Measurements from ENCODE around the gene VAV1. TPM values are rescaled to one million over a fixed set of nuclear protein-coding genes. Genes with fewer than 3 reads are reported as not detected.

VAV1 gene
- total and polyA plus RNA-seq, 2 of the 8 experiments (the other 6 are each of a cell fraction or from before 2014, with no cell fraction given) = 0.21 to 0.22 TPM

- TF ChIP-seq CTCF (IDR thresholded peaks at IDR 0.05; ENCODE audit: control extremely low read depth in 1 of 3, insufficient read depth in 1 of 3, low read depth in 1 of 3, low read length in 3 of 3) (no peak), POLR2A (IDR thresholded peaks at IDR 0.05; ENCODE audit: control extremely low read depth in 1 of 2, low read depth in 2 of 2, low read length in 2 of 2) (no peak), PHF8 (conservative IDR thresholded peaks at IDR 0.05; ENCODE audit: low read depth, low read length) (no peak), TBP (IDR thresholded peaks at IDR 0.05; ENCODE audit: low read depth, low read length) (no peak), SIN3A (conservative IDR thresholded peaks at IDR 0.05 in 1 of 2, IDR thresholded peaks at IDR 0.05 in 1 of 2; ENCODE audit: low read depth in 1 of 2, low read length in 2 of 2) (no peak), CHD7 (IDR thresholded peaks at IDR 0.05; ENCODE audit: insufficient replicate concordance, low read length) (no peak)
Measured at GRCh38 chr19:6796278-6796677, 23.8 kb downstream of the VAV1 start (continued).

Data from H1 (cell line).